Measurements from ENCODE around the gene CEACAM5.

CEACAM5 gene

DNA sequence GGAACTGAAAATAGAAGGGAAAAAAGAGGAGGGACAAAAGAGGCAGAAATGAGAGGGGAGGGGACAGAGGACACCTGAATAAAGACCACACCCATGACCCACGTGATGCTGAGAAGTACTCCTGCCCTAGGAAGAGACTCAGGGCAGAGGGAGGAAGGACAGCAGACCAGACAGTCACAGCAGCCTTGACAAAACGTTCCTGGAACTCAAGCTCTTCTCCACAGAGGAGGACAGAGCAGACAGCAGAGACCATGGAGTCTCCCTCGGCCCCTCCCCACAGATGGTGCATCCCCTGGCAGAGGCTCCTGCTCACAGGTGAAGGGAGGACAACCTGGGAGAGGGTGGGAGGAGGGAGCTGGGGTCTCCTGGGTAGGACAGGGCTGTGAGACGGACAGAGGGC, at the start of gene CEACAM5:
TSS of gene CEACAM5 (plus strand) at position 146 of the 400 bp plus-strand sequence. CDS start at position 252, 106 bp downstream.
- no peak for DNase-seq (ENCODE audit: low spot score)

DNA sequence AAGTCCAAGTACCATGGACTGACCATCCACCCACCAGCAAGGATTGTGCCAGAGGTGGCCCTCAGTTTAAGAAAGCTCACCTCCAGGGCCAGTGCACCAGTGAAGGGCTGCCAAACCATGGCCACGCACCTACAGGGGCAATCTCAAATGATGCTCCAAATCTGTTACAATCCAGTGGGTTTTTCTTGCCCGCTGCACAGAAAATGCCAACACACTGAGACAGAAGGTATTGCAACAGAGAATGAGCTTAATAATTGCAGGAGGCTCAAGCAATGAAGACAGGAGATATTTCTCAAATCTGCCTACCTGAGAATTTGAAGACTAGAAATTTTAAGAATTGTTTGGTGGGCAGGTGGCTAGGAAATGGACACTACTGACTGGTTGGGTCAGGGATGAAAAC, 42.4 kb upstream of the CEACAM5 start:
- DNase-seq (ENCODE audit: low spot score), result no peak

GRCh38 chr19:41668315-41668714, 40.1 kb upstream of the CEACAM5 start:
- DNase-seq (ENCODE audit: low spot score), result no peak

DNA sequence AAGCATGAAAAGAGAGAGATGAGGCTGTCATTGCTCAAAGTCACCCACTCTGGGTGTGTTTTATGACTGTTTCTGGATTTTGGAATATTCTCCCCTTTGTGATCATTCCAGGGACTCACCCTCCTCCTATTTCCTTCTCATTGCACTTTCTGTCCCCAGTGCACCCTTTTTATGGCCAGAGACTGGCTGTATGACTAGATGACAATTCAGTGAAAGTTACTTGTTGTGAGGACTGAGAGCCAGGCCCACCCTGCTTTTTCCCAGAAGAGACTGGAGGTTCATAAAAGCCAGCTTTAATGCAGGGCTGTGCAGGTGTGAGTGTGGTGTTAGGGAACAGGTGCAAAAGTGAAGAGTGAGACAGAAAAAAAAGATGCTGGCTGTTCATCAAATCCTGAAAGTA, 37.7 kb upstream of the CEACAM5 start:
- no peak for DNase-seq (ENCODE audit: low spot score)

DNA sequence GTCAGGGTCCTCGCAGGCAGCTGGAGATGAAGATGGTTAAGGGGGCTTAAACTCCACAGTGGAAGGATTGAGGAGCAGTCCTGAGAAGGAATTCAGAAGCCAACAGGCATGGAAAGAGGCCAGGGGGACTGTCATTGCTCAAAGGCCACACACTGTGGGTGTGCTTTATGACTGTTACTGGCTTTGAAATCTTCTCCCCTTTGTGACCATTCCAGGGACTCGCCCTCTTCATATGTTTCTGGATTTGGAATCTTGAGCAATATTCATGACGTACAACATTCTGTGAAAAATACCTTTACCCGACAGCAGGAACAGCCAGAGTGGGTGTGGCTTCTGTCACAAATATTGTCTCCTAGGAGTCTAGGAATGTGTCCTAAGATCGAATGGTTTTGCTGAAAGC, 36.9 kb upstream of the CEACAM5 start:
- no peak for DNase-seq (ENCODE audit: low spot score)

DNA sequence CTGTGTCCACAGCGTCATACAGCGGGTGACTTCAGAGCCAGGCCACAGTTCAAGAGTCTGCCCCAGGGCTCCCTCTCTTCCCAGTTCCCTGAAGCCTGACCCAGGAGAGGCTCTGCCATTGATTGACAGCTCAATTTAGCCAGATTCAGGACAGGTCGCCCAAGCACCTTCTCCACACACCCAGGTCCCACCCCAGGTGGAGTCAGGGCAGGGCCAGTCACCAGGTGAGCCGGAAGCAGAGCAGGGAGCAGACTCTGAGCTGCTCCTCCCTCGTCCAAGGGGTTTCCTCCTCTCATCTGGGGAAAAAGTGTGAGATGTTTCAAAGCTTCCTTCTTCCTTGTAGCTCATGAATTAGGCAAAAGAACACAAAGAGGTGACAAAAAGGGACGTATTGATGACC, 26.0 kb upstream of the CEACAM5 start:
- DNase-seq (ENCODE audit: low spot score), result no peak

- no peak for DNase-seq (ENCODE audit: low spot score)
Observed at GRCh38 chr19:41687419-41687818, 21.0 kb upstream of the CEACAM5 start.

- no peak for DNase-seq (ENCODE audit: low spot score)
Observed at GRCh38 chr19:41688098-41688497, 20.3 kb upstream of the CEACAM5 start, which contains the start of gene CEACAM7. TSS of gene CEACAM7 (minus strand) at chr19:41688270. CDS start at chr19:41688165, 105 bp downstream.

GRCh38 chr19:41688687-41689086, 19.7 kb upstream of the CEACAM5 start:
- no peak for DNase-seq (ENCODE audit: low spot score)

DNA sequence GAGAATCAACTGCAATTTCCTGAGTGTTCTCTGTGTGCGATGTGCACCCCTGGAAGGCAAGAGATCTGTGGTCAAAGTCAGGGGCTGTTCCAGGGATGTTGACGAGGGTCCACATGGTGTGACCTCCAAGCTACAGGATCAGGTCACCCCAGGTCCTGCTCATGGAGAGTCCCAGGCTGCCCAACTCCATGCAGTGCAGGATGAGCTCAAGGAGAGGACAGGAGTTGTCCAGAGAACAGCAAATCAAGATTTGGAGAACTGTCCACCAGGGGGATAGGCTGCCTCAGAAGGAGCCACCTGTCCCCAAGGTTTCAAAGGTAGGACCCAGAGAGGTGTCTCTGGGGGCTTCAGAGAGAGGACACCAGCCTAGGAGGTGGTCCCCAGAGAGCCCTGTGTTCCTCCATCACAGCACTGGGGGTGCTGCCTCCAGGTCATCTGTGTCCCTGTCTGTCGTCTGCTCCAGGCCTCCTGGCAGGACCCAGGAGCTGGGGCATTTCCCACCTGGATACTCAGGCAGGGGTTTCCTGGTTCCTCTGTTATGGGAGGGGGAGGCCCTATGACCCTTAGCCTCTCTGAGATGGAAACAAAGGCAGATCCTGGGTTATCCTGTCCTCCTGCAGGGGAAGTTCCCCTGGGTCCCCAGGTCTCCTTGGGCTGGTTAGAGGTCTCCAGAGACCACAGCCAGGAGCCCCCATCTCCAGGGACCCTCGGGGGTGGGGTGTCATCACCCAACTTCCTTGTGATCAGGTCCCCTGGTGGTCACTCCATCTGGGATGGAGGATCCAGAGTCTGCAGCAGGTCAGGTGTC, 18.2 kb upstream of the CEACAM5 start:
- DNase-seq (ENCODE audit: low spot score), result no peak

GRCh38 chr19:41690801-41691065, 17.7 kb upstream of the CEACAM5 start:
- no peak for DNase-seq (ENCODE audit: low spot score)

- peak; percentile 35 for DNase-seq (ENCODE audit: low spot score)
Observed at GRCh38 chr19:41691268-41691970, 17.0 kb upstream of the CEACAM5 start.

DNA sequence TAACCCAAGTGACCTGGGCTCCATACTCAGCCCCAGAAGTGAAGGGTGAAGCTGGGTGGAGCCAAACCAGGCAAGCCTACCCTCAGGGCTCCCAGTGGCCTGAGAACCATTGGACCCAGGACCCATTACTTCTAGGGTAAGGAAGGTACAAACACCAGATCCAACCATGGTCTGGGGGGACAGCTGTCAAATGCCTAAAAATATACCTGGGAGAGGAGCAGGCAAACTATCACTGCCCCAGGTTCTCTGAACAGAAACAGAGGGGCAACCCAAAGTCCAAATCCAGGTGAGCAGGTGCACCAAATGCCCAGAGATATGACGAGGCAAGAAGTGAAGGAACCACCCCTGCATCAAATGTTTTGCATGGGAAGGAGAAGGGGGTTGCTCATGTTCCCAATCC, 14.2 kb upstream of the CEACAM5 start:
- no peak for DNase-seq (ENCODE audit: low spot score)

DNA sequence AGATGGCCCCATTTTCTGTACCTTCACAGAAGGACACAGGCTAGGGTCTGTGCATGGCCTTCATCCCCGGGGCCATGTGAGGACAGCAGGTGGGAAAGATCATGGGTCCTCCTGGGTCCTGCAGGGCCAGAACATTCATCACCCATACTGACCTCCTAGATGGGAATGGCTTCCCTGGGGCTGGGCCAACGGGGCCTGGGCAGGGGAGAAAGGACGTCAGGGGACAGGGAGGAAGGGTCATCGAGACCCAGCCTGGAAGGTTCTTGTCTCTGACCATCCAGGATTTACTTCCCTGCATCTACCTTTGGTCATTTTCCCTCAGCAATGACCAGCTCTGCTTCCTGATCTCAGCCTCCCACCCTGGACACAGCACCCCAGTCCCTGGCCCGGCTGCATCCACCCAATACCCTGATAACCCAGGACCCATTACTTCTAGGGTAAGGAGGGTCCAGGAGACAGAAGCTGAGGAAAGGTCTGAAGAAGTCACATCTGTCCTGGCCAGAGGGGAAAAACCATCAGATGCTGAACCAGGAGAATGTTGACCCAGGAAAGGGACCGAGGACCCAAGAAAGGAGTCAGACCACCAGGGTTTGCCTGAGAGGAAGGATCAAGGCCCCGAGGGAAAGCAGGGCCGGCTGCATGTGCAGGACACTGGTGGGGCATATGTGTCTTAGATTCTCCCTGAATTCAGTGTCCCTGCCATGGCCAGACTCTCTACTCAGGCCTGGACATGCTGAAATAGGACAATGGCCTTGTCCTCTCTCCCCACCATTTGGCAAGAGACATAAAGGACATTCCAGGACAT, 13.4 kb upstream of the CEACAM5 start:
- no peak for DNase-seq (ENCODE audit: low spot score)

- no peak for DNase-seq (ENCODE audit: low spot score)
Observed at GRCh38 chr19:41695745-41696144, 12.7 kb upstream of the CEACAM5 start.

GRCh38 chr19:41696402-41697197, 11.8 kb upstream of the CEACAM5 start:
- no peak for DNase-seq (ENCODE audit: low spot score)

GRCh38 chr19:41697198-41697855, 11.1 kb upstream of the CEACAM5 start:
- DNase-seq (ENCODE audit: low spot score), result no peak

- no peak for DNase-seq (ENCODE audit: low spot score)
Observed at GRCh38 chr19:41698746-41699230, 9.6 kb upstream of the CEACAM5 start.

- no peak for DNase-seq (ENCODE audit: low spot score)
Observed at GRCh38 chr19:41699231-41699967, 9.0 kb upstream of the CEACAM5 start.

DNA sequence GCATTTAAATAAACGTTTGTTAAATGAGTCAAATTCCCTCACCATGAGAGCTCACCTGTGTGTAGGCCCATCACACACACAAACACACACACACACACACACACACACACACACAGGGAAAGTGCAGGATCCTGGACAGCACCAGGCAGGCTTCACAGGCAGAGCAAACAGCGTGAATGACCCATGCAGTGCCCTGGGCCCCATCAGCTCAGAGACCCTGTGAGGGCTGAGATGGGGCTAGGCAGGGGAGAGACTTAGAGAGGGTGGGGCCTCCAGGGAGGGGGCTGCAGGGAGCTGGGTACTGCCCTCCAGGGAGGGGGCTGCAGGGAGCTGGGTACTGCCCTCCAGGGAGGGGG, 8.5 kb upstream of the CEACAM5 start:
- no peak for DNase-seq (ENCODE audit: low spot score)

Data from germinal center (tissue), 1 donor.